Measurements from ENCODE around the gene ZNF230. TPM values are rescaled to one million over a fixed set of nuclear protein-coding genes. Genes with fewer than 3 reads are reported as not detected.

ZNF230 gene
- total RNA-seq = 2.1 TPM

DNA sequence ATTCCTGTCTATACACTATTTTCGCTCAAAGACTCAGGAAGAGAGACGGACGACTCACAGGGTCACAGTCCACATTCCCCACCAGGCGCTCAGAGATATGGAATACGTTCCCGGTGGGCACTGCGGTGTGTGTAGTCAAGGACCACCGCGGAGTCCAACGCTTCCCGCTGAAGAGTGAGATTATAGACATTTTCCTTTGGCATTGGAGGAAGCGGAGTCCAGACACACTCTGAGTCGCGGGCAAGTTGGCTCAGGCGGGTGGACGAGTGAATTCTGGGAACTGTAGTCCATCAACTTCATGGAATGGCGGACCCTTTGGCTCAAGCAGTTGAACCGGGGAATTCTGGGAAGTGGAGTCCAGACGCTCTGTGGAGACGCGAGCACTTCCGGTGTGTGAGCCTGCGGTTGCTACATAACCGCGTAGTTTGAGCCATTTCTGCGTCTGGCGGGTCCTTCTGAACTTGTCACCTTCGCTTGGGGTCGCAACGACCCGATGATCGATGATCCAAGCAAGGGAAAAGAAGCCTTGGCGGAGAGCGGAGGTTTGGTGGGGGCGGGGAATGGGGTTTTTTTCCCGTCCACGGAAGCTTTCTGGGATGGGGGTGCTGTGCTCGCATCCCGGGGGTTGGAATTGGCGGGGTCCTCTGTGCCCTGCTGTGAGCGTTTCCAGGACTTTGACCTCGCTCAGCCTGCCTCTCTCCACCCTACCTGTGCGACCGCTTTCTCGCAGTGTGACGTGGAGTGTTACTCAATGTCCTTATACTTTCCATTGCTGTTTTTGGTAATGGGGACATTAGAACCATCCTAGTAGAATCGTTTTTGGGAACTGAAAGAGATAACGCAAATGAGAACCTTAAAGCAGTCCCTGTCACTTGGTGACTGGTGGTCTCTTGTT lies at the start of gene ZNF230:
TSS of gene ZNF230 (plus strand) at position 392 of the 895 bp plus-strand sequence. CDS start 4,122 bp downstream, outside the sequence.
- peak; percentile 99 for ATAC-seq

GRCh38 chr19:43956827-43957226 lies 45.9 kb upstream of the ZNF230 start:
- no peak for ATAC-seq

GRCh38 chr19:43957891-43958290 lies 44.9 kb upstream of the ZNF230 start:
- no peak for ATAC-seq

DNA sequence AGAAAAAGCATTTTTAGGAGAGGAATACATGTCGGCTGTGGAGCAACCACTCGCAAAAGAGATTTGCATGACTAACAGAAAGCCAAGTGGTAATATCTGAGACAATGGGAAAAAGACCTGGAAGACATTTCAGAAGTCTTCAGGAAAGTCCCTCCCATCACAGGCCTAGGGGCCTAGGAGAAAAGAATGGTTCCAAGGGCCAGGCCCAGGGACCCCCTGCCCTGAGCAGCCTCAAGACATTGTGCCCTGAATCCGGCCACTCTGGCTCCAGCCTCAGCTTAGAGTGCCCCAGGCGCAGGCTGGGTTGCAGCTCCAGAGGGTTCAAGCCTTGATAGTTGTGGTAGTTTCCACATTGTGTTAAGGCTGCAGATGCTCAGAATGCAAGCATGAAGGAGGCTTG lies 42.3 kb upstream of the ZNF230 start:
- no peak for ATAC-seq

DNA sequence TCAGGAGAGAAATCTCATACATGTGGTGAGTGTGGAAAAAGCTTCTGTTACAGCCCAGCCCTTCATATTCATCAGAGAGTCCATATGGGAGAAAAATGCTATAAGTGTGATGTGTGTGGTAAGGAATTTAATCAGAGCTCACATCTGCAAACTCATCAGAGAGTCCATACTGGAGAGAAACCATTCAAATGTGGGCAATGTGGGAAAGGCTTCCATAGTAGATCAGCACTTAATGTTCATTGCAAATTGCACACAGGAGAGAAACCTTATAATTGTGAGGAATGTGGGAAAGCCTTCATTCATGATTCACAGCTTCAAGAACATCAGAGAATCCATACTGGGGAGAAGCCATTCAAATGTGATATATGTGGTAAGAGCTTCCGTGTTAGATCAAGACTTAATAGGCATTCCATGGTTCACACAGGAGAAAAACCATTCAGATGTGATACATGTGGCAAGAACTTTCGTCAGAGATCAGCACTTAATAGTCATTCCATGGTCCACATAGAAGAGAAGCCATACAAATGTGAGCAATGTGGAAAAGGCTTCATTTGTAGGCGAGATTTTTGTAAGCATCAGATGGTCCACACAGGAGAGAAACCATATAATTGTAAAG lies 36.6 kb upstream of the ZNF230 start:
- ATAC-seq = no peak

DNA sequence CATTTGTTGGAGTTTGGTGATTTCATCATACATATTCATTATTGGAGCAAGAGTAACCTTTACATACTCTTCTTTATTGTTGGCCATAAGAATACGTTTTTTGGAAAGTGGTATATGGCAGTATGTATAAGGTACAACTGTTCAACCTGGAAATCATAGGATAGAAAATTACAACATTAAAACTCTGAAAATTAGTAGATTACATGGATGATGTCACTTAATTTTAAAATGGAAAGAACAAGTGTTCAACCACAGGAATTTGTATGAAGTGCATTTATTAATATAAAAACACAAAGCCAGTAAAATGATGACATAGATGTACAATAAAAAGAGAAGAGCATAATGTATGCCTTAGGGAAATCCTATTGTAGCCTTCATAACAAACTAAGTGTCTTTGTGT lies 26.0 kb upstream of the ZNF230 start:
- no peak for ATAC-seq

DNA sequence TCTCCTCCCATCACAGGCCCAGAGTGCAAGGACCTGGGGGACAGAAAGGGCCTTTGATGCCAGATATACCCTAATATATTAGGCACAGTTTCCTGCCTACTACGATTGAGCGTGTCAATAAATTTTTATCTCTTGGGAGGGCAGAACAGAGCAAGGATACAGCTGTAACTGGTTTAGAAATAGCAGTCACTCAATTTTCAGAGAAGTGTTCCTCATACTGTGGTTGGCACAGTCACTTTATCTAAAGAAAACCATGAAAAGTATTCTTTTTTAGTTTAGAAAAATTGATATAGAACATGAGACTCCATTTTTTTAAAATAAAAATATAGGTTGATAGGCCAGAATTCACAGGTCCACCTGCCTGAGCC lies 19.2 kb upstream of the ZNF230 start:
- no peak for ATAC-seq

GRCh38 chr19:43983912-43984686 lies 18.7 kb upstream of the ZNF230 start, which contains the start of gene ZNF155:
ZNF155 (plus strand) TSS chr19:43984188; CDS start chr19:43988544, 4,356 bp downstream.
- ATAC-seq = peak; percentile 96

DNA sequence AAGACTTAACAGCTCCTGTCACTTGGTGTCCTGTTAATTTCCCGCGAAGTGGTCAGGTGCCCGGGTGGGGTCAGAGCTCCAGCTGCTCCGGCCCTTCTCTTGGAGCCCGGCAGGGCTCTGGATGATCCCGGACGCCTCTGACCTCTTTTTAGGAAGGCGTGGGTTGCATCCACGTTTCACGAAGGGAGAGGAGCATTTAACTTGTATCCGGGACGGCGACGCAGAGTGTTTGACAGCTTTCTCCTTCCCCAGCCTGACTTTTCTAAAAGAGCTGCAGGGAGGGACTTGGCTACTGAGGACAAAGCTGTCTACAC lies 18.1 kb upstream of the ZNF230 start:
- ATAC-seq = peak; percentile 22

GRCh38 chr19:43997631-43998290 lies 5.0 kb upstream of the ZNF230 start:
- no peak for ATAC-seq

DNA sequence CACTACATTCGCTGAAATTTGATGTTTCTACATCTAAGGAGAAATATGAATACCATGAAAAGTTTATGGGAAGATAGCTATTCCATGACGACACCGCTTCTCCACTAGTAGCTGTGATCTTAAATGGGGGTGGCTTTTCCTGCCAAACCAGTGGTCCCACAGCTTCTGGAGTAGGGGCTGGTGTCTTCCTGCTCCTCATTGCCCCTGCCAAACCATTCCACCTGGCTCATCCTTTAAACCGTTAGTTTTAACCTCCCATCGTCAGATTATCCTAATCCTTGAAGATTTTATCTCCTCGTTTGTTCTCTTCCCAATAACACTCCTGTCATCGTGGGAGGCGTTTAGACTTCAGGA lies 568 bp upstream of the ZNF230 start:
- no peak for ATAC-seq

DNA sequence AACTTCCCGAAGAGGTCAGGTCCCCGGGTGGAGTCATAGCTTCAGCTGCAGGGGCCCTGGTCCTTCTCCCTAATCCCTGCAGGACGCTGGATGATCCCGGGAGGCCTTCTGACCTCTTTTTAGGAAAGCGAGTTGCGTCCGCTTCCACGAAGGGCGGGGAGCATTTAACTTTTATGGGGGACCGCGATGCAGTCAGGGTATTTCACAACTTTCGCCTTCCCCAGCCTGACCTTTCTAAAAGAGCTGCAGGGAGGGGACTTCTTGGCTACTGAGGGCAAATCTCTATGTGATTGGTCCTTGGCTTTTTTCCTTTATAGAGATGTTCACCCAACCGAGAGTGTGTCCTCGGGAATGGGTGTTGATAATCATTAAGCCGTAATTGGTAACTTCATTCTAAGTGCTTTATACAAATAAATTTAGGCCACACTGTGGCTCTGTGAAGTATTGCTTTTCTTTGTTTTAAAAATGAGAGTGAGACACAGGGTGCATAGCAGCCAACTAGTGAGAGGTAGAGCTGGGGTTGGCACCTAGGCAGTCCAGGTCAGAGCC lies 778 bp downstream of the ZNF230 start:
- ATAC-seq = peak; percentile 43

DNA sequence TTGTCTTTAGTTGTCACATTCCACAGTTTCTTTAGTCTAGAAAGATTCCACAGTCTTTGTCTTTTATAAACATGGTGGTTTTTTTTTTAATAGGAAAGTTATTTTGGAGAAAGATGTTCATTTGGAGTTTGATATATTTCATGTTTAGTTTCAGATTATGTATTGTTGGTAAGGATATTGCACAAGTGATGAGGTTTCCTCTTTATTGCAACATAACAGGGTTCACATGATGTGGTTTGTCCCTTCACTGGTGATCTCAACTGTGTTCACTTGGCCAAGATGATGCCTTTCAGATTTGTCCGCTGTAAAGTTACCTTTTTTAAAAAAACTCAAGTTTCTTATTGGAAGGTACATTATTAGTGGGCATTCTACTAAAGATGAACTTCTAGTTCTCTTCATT lies 3.2 kb downstream of the ZNF230 start:
- ATAC-seq = no peak

DNA sequence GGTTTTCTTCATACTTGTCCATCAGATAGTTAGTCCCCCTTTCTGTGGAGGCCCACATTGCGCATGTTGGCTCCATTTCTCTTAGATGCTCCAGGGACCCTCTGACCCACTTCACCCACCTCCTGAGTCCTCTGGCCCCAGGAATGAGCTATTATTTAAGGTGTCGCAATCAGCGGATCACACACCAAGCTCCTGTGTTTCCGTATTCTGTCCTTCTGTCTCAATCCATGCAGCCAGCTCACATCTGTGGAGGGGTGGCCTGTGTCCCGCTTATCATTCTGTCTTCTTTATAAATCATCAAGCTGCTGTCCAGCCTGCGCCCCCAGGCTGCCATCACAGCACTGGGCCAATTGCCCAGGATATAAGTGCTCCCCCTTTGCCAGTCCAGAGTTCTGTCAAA lies 4.7 kb downstream of the ZNF230 start:
- no peak for ATAC-seq

GRCh38 chr19:44010468-44010867 lies 7.7 kb downstream of the ZNF230 start:
- ATAC-seq = no peak

DNA sequence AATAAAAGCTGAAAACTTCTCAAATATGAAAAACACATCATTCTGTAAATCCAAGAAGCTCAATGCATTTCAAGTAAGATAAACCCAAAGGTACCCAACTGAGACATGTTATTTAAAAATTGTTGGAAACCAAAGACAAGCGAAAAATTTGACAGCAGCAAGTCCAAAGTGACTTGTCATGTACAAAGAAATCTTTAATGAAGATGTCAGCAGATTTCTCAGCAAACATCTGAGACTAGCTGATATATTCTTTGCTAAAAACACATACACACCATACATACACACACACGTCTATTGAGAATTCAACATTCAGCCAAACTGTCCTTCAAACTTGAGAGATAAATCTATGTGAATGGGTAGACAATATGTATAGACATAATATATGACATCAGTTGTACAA lies 16.7 kb downstream of the ZNF230 start:
- no peak for ATAC-seq

DNA sequence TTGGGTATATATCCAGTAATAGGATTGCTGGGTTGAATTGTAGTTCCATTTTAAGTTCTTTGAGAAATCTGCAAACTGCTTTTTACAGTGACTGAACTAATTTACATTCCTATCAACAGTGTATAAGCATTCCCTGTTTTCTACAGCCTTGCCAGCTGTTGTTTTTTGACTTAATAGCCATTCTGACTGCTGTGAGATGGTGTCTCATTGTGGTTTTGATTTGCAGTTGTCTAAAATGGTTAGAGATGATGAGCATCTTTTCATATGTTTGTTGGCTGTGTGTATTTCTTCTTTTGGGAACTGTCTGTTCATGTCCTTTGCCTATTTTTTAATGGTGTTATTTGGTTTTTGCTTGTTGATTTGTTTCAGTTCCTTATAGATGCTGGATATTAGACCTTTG lies 18.5 kb downstream of the ZNF230 start:
- no peak for ATAC-seq

GRCh38 chr19:44024900-44025216 lies 22.1 kb downstream of the ZNF230 start:
- ATAC-seq = no peak

DNA sequence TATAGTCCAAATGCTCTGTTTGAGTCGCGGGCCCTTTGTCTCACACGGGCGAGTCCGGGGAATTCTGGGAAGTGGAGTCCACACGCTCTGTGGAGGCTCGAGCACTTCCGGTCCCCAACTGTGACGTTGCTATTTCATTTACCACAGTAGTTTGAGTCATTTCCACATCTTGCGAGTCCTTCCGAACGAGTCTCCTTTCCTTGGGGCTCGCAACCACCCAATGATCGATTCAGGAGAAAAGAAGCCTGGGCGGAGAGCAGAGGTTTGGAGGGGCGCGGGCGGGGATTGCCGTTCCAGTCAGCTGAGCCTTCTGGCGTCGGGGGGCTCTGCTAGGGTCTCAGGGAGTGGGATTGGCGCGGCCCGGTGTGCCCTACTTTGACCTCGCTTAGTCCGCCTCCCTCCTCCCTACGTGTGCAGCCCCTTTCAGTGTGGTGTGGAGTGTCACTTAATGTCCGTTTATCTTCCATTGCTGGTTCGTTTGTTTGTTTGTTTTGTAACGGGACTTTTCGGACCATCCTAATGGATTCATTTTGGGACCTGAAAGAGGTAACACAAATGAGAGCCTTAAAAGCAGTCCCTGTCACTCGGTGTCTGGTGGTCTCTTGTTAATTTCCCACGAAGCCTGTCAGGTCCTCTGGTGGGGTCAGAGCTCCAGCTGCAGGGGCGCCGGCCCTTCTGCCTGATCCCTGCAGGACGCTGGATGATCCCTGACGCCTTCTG lies 22.6 kb downstream of the ZNF230 start, which contains the start of gene ZNF222:
TSS of gene ZNF222 (plus strand) at position 163 of the 720 bp plus-strand sequence. CDS start at position 221, 58 bp downstream.
- ATAC-seq = peak; percentile 98

DNA sequence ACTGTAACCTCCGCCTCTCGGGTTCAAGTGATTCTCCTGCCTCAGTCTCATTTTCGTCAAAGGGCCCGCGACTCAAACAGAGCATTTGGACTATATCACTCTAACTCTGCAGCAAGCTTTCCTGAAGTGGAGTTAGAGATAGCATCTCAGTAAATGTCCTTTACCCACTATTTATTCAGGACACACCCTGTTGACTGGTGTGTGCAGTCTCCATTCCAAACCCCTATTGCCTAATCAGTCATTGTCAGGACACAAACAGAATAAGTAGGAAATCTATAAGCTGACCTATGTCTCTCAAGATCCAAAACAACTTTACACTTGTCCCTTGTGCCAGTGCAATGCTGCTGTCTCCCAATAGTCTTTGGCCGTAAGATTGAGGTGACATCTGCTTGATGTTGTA lies 23.9 kb downstream of the ZNF230 start:
- no peak for ATAC-seq

- no peak for ATAC-seq
Measured at GRCh38 chr19:44032001-44032610, 29.3 kb downstream of the ZNF230 start.

GRCh38 chr19:44042147-44042546 lies 39.4 kb downstream of the ZNF230 start:
- no peak for ATAC-seq

Data from esophagus mucosa (tissue), 1 donor.